Esophagus muscularis mucosa (tissue), 4 donors: Measurements from ENCODE around the gene ME3. TPM values are rescaled to one million over a fixed set of nuclear protein-coding genes. Genes with fewer than 3 reads are reported as not detected.

Experiments used
- DNase-seq: peaks from one replicate; pipeline ENCODE4 v3.0.0-alpha.2; 2017; ENCODE audit errors: extremely low spot score
- H3K27ac ChIP-seq, 4 donors: fragments of 200-600 bp; sonication (generic); replicated peaks in 1 of 4; 1 replicate in 3 of 4; 2 replicates in 1 of 4; pipeline ENCODE4 v1.5.1; 2016 to 2019; ENCODE audit warnings: mild to moderate bottlenecking in 1 of 4
- H3K27me3 ChIP-seq, 4 donors: fragments of 200-600 bp; sonication (generic); one replicate each; pipeline versions ENCODE4 v1.5.1 to v1.6.0; 2016 to 2019
- H3K36me3 ChIP-seq, 4 donors: fragments of 200-600 bp; sonication (generic); one replicate each; pipeline ENCODE4 v1.5.1; 2016 to 2019
- H3K4me1 ChIP-seq, 4 donors: fragments of 200-600 bp; sonication (generic); one replicate each; pipeline ENCODE4 v1.5.1; 2016 to 2019
- H3K4me3 ChIP-seq, 4 donors: fragments of 200-600 bp; sonication (generic); 1 replicate in 2 of 4; 2 replicates in 2 of 4; pipeline ENCODE4 v1.5.1; 2016 to 2019; ENCODE audit warnings: mild to moderate bottlenecking in 4 of 4, moderate library complexity in 1 of 4
- H3K9me3 ChIP-seq, 4 donors: fragments of 200-600 bp; sonication (generic); 1 replicate in 3 of 4; 2 replicates in 1 of 4; pipeline ENCODE4 v1.5.1; 2016 to 2019
- EP300 ChIP-seq: sonication (generic); formaldehyde crosslinking; IDR thresholded peaks from one replicate; pipeline ENCODE4 v1.6.1; 2017; ENCODE audit warnings: antibody characterized with exemption
- POLR2A ChIP-seq: fragments of 450-650 bp; IDR thresholded peaks from one replicate; pipeline ENCODE4 v1.6.1; 2017; ENCODE audit warnings: antibody characterized with exemption, moderate library complexity, mild to moderate bottlenecking, low read depth
- POLR2AphosphoS5 ChIP-seq, 2 donors: sonication (generic); formaldehyde crosslinking; IDR thresholded peaks; one replicate each; pipeline ENCODE4 v1.6.1; 2017; ENCODE audit warnings: antibody characterized with exemption in 2 of 2
- WGBS: methylation state at CpG from one replicate; pipeline ENCODE4 v1.1.5; 2018; 5-methylcytosine and 5-hydroxymethylcytosine counted together
- intact Hi-C: fragments of 100-400 bp; cut with DNase I; formaldehyde crosslinking; loops from one replicate; pipeline ENCODE4 v1.15.1; 2023
- total RNA-seq, 4 donors: library from RNA; depleted of rRNA; stranded (reverse); fragments of >200 nt; gene quantifications; one replicate each; pipeline versions ENCODE4 v1.1.0 to v1.2.1, GENCODE V29; 2016
- TF ChIP-seq, protein P1 (sequence below), 3 experiments: fragments of 200-600 bp in 2 of 3; fragments of 450-650 bp in 1 of 3; sonication (generic) in 2 of 3; IDR thresholded peaks; one replicate each; pipeline ENCODE4 v1.5.1; 2017 to 2019; ENCODE audit warnings: antibody characterized with exemption in 3 of 3, mild to moderate bottlenecking in 2 of 3, moderate library complexity in 1 of 3

Gene ME3
- total RNA-seq, 4 donors from 2014 or later, result 20.4 to 50.1 (median 26.2) TPM

DNA sequence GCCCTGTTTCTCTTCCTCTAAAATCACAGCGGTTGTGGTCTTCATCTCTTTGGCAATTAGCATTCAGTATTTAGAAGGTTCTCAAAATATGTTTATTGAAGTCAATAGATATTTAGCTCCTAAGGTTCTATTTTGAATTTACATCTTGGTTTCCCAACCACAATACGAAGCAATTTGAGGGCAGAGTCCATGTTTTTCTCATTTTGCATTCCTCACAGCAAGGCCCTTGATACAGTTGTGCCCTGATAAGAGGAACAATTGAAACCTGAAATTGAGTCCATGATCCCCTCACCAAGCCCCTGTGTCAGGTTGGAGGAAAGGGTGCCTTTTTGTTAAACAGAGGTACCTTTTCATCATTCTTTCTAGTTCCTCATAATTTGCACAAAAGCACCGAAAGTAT, 166.2 kb downstream of the ME3 start:
- intact Hi-C loops, result no loop called here
- TF ChIP-seq POLR2AphosphoS5 (IDR thresholded peaks at IDR 0.05) (no peak), POLR2A (no peak), EP300 (no peak)
- TF ChIP-seq, protein P1, sequence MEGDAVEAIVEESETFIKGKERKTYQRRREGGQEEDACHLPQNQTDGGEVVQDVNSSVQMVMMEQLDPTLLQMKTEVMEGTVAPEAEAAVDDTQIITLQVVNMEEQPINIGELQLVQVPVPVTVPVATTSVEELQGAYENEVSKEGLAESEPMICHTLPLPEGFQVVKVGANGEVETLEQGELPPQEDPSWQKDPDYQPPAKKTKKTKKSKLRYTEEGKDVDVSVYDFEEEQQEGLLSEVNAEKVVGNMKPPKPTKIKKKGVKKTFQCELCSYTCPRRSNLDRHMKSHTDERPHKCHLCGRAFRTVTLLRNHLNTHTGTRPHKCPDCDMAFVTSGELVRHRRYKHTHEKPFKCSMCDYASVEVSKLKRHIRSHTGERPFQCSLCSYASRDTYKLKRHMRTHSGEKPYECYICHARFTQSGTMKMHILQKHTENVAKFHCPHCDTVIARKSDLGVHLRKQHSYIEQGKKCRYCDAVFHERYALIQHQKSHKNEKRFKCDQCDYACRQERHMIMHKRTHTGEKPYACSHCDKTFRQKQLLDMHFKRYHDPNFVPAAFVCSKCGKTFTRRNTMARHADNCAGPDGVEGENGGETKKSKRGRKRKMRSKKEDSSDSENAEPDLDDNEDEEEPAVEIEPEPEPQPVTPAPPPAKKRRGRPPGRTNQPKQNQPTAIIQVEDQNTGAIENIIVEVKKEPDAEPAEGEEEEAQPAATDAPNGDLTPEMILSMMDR (IDR thresholded peaks at IDR 0.05), result no peak
- Histone ChIP-seq H3K4me1 (peaks cover 0 to 15% (median 7%) of the 10 kb centered on the region in 4 donors), H3K27ac (no peak overlapping the region), H3K36me3 (peaks cover 0 to 29% (median 7%) of the 10 kb centered on the region in 4 donors), H3K4me3 (no peak overlapping the region), H3K9me3 (no peaks in the 10 kb centered on the region), H3K27me3 (no peaks in the 10 kb centered on the region)
- no peak for DNase-seq
- WGBS, result 95% methylated on average over 3 of the region's 3 CpGs

GRCh38 chr11:86503131-86503530, 169.3 kb downstream of the ME3 start:
- no peak for DNase-seq
- Histone ChIP-seq H3K9me3 (no peaks in the 10 kb centered on the region), H3K27me3 (no peaks in the 10 kb centered on the region), H3K4me3 (no peak overlapping the region), H3K27ac (no peak overlapping the region), H3K4me1 (peaks cover 0 to 9% (median under 1%) of the 10 kb centered on the region in 4 donors), H3K36me3 (peaks cover 0 to 35% (median 7%) of the 10 kb centered on the region in 4 donors)
- intact Hi-C loops, result no loop called here
- TF ChIP-seq POLR2A (no peak), EP300 (no peak), POLR2AphosphoS5 (IDR thresholded peaks at IDR 0.05) (no peak)
- TF ChIP-seq, protein P1 (IDR thresholded peaks at IDR 0.05), result no peak
- WGBS, result 92% methylated on average over 4 of the region's 4 CpGs

GRCh38 chr11:86502137-86502642, 170.2 kb downstream of the ME3 start:
- no peak overlapping the region for H3K27ac ChIP-seq
- 100% methylated on average over 3 of the region's 3 CpGs for WGBS
- peaks cover 0 to 34% (median 6%) of the 10 kb centered on the region in 4 donors for H3K36me3 ChIP-seq
- H3K4me3 ChIP-seq, result no peak overlapping the region
- H3K9me3 ChIP-seq, result no peaks in the 10 kb centered on the region
- peaks cover 0 to 15% (median 3%) of the 10 kb centered on the region in 4 donors for H3K4me1 ChIP-seq
- intact Hi-C loops, result no loop called here
- TF ChIP-seq POLR2AphosphoS5 (IDR thresholded peaks at IDR 0.05), result no peak
- TF ChIP-seq, protein P1 (IDR thresholded peaks at IDR 0.05), result no peak
- no peak for TF ChIP-seq POLR2A
- no peak for TF ChIP-seq EP300
- H3K27me3 ChIP-seq, result no peaks in the 10 kb centered on the region
- DNase-seq, result no peak

- 73% methylated on average over 3 of the region's 3 CpGs for WGBS
- intact Hi-C loops, result no loop called here
- TF ChIP-seq, protein P1 (IDR thresholded peaks at IDR 0.05), result no peak
- TF ChIP-seq EP300, result no peak
- no peak for TF ChIP-seq POLR2AphosphoS5 (IDR thresholded peaks at IDR 0.05)
- TF ChIP-seq POLR2A, result no peak
- Histone ChIP-seq H3K4me3 (no peak overlapping the region), H3K27ac (no peak overlapping the region), H3K4me1 (peaks cover 0 to 15% (median 4%) of the 10 kb centered on the region in 4 donors), H3K27me3 (no peaks in the 10 kb centered on the region), H3K9me3 (no peaks in the 10 kb centered on the region), H3K36me3 (peaks cover 0 to 20% (median 1%) of the 10 kb centered on the region in 4 donors)
- DNase-seq, result no peak
These were observed 171.8 kb downstream of the ME3 start for GRCh38 chr11:86500500-86501140.
